Small intestine (tissue), 7 donors: ENCODE data around the gene LRP1B. TPM values are rescaled to one million over a fixed set of nuclear protein-coding genes. Genes with fewer than 3 reads are reported as not detected.

Source experiments
- DNase-seq, 2 donors: peaks; one replicate each; pipeline versions ENCODE4 v3.0.0 to v3.0.0-alpha.2; 2013
- FAIRE-seq: peaks from 2 replicates; lab custom pipeline; 2012; peaks lifted over from hg19 to GRCh38; lab: Jason Lieb, UNC
- H3K27ac ChIP-seq, 3 donors: one replicate each; pipeline ENCODE4 v1.5.1; 2013; ENCODE audit warnings: low read length in 2 of 3, mild to moderate bottlenecking in 2 of 3, control low read depth in 1 of 3, inconsistent platforms in 1 of 3, low read depth in 1 of 3, moderate library complexity in 1 of 3
- H3K27me3 ChIP-seq, 3 donors: one replicate each; pipeline ENCODE4 v1.6.1; 2013; ENCODE audit warnings: low read length in 3 of 3, inconsistent platforms in 1 of 3; ENCODE audit not compliant: control insufficient read depth in 3 of 3, insufficient read depth in 3 of 3
- H3K36me3 ChIP-seq, 3 donors: one replicate each; pipeline ENCODE4 v1.6.1; 2013; ENCODE audit warnings: low read length in 3 of 3, inconsistent platforms in 1 of 3, low read depth in 1 of 3, mild to moderate bottlenecking in 1 of 3, moderate library complexity in 1 of 3; ENCODE audit not compliant: control insufficient read depth in 3 of 3, insufficient read depth in 2 of 3
- H3K4me1 ChIP-seq, 3 donors: one replicate each; pipeline ENCODE4 v1.6.1; 2013; ENCODE audit warnings: low read length in 2 of 3, inconsistent platforms in 1 of 3, low read depth in 1 of 3, mild to moderate bottlenecking in 1 of 3, moderate library complexity in 1 of 3; ENCODE audit not compliant: control insufficient read depth in 3 of 3, insufficient read depth in 2 of 3
- H3K4me3 ChIP-seq, 3 donors: one replicate each; pipeline ENCODE4 v1.5.1; 2013; ENCODE audit warnings: low read length in 3 of 3, control low read depth in 1 of 3, inconsistent platforms in 1 of 3, low read depth in 1 of 3, mild to moderate bottlenecking in 1 of 3, moderate library complexity in 1 of 3
- H3K9me3 ChIP-seq, 2 donors: one replicate each; pipeline ENCODE4 v1.6.1; 2013; ENCODE audit warnings: low read depth in 1 of 2, low read length in 1 of 2; ENCODE audit not compliant: control insufficient read depth in 2 of 2, insufficient read depth in 1 of 2
- WGBS, 3 donors: extraction: QIAGEN DNeasy Blood & Tissue Kit; methylation state at CpG; one replicate each; pipeline ENCODE4 v1.1.7; 2013; 5-methylcytosine and 5-hydroxymethylcytosine counted together
- polyA plus RNA-seq, 4 donors: library from polyadenylated mRNA; stranded (reverse) in 3 of 4; unstranded in 1 of 4; fragments of 200-250 nt in 3 of 4; fragments of 120-200 nt in 1 of 4; gene quantifications; one replicate each; pipeline versions ENCODE4 v1.2.1 to v1.2.3, GENCODE V29; 2013
- donor health status: healthy with polysubstance abuse.
- donor health status: control.
- donor health status: control.
- donor health status: Bipolar disorder and iron deficiency.
- donor health status: healthy.

The LRP1B gene
- polyA plus RNA-seq, 4 donors: 0.07 to 0.64 TPM; not detected in 2

DNA sequence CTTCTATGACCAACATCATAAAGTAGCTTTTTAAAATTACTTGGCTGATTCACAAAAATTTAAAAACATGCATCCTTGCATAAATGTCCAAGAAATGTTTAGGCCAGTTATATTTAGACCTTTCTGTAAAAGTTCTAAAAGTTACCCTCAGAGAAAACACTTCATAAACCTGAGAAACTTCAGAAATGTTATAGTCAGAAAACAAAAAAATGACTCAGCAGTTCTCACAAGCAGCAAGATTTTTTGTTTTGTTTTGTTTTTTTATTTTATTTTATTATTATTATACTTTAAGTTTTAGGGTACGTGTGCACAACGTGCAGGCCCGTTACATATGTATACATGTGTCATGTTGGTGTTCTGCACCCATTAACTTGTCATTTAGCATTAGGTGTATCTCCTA is 648.1 kb downstream of the LRP1B start:
- no peak overlapping the region for H3K4me3 ChIP-seq
- no peaks in the 10 kb centered on the region for H3K9me3 ChIP-seq
- H3K27ac ChIP-seq: no peak overlapping the region
- DNase-seq: no peak
- H3K27me3 ChIP-seq: no peaks in the 10 kb centered on the region
- FAIRE-seq: no peak
- no peaks in the 10 kb centered on the region for H3K4me1 ChIP-seq
- WGBS, 3 donors: 88 to 99% (median 91%) methylated on average over 3 of the region's 3 CpGs
- no peaks in the 10 kb centered on the region for H3K36me3 ChIP-seq

DNA sequence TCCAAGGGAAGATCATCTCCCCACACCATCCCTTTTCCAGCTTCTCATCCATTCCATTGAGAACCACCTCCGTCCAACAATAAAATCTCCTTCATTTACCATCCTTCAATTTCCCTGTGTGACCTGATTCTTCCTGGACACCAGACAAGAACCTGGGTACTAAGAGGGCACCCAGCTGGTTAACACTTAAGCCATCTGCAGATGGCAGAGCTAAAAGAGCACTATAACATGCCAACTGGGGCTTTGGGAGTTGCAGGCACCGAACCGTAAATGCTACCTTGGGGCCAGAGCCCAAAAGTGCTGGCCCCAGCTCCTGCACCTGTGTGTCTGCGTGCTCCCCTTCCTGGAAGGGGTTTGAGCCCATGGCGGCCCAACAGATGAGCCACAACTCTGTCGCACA is 655.0 kb downstream of the LRP1B start:
- no peaks in the 10 kb centered on the region for H3K9me3 ChIP-seq
- H3K36me3 ChIP-seq: no peaks in the 10 kb centered on the region
- H3K4me1 ChIP-seq: no peaks in the 10 kb centered on the region
- WGBS, 3 donors: 76 to 83% (median 78%) methylated on average over 6 of the region's 6 CpGs
- no peak overlapping the region for H3K27ac ChIP-seq
- DNase-seq (no peak), FAIRE-seq (no peak)
- no peaks in the 10 kb centered on the region for H3K27me3 ChIP-seq
- no peak overlapping the region for H3K4me3 ChIP-seq

DNA sequence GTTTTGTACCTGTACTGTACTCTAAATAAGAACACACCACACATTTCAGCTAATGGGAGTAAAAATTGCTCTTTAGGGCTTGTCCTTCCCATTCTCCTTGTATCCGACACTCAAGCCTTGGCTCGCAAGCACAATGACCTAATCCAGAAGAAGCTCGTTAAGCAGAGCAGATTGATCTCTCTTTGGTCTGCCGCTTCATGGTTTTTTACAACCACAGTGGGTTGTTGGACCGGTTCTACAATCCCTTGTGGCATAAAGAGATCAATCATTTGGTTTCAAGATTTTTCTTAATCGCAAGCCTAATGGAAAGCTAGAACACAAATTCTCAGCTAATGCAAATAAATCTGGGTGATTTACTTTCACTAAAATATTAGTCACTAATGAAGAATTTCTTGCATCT is 662.1 kb downstream of the LRP1B start:
- H3K4me3 ChIP-seq: no peak overlapping the region
- no peak overlapping the region for H3K27ac ChIP-seq
- DNase-seq: peak in 1 of 2 donors; percentile 1
- no peaks in the 10 kb centered on the region for H3K36me3 ChIP-seq
- WGBS, 3 donors: 14 to 41% (median 35%) methylated on average over 6 of the region's 6 CpGs
- no peaks in the 10 kb centered on the region for H3K27me3 ChIP-seq
- FAIRE-seq: no peak
- H3K9me3 ChIP-seq: no peaks in the 10 kb centered on the region
- H3K4me1 ChIP-seq: no peaks in the 10 kb centered on the region

DNA sequence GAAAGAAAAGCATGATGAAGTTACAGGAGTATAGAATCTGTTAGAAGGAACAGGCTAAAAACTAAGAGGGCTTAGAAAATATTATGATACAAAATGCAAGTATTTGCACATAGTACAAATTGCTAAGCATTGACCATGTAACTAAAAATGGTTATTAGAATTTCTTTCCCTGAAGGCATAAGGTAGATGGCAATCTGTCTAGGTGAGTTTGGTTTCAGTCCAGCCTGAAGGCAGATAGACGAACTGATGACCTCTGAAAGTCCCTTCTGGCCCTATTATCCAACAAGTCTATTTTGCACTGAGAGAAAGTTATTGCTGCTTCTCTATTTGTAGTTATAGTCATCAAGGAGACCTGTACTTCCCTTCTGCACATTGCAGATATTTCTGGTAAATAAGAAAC is 663.5 kb downstream of the LRP1B start:
- no peaks in the 10 kb centered on the region for H3K27me3 ChIP-seq
- no peaks in the 10 kb centered on the region for H3K9me3 ChIP-seq
- WGBS, 3 donors: 22 to 40% (median 26%) methylated on average over 1 of the region's 1 CpG
- FAIRE-seq: no peak
- no peak for DNase-seq
- H3K4me3 ChIP-seq: no peak overlapping the region
- H3K27ac ChIP-seq: no peak overlapping the region
- no peaks in the 10 kb centered on the region for H3K4me1 ChIP-seq
- H3K36me3 ChIP-seq: no peaks in the 10 kb centered on the region

DNA sequence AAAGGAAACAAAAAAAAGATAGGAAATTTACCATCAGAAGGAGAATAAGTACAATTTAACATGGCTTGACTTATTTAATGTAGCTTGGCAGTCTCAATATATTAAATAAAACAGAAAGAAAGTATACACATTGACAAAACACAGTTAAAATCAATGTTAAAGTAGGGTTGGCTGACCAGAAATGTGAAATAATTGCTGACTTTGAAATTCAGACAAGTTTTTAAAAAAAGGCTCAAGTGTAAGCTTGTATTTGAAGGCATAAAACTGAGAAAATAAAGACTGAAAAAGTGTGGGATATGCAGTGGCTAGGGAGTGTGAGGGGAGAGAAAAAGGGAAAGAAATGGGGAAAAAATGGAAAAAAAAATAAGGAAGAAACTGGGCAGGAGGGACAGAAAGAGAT is 665.8 kb downstream of the LRP1B start:
- H3K4me1 ChIP-seq: no peaks in the 10 kb centered on the region
- no peak for FAIRE-seq
- no peak overlapping the region for H3K4me3 ChIP-seq
- no peaks in the 10 kb centered on the region for H3K9me3 ChIP-seq
- no peaks in the 10 kb centered on the region for H3K36me3 ChIP-seq
- no peak overlapping the region for H3K27ac ChIP-seq
- no peaks in the 10 kb centered on the region for H3K27me3 ChIP-seq
- DNase-seq: no peak

DNA sequence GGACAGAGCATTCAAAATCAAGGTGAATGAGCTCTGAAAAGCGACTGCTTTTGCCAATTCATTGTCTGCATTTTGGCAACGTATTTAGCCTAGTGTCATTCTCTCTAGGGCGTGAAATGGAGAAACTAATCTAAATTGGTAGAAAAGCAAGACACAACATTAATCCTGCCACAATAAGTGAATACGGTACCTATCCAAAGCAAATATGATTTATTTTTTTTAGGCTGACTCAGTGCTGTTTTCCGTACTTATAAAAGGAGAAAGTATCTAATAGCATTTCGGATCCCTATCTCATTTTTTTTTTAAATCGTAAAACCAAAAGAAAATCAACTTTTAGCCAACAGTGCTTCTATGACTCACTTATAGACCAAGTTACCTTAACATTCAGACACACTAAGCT is 672.5 kb downstream of the LRP1B start:
- H3K4me1 ChIP-seq: no peaks in the 10 kb centered on the region
- H3K36me3 ChIP-seq: no peaks in the 10 kb centered on the region
- WGBS, 3 donors: 72 to 78% (median 75%) methylated on average over 7 of the region's 7 CpGs
- H3K27me3 ChIP-seq: no peaks in the 10 kb centered on the region
- DNase-seq (no peak), FAIRE-seq (no peak)
- no peaks in the 10 kb centered on the region for H3K9me3 ChIP-seq
- H3K4me3 ChIP-seq: no peak overlapping the region
- no peak overlapping the region for H3K27ac ChIP-seq

DNA sequence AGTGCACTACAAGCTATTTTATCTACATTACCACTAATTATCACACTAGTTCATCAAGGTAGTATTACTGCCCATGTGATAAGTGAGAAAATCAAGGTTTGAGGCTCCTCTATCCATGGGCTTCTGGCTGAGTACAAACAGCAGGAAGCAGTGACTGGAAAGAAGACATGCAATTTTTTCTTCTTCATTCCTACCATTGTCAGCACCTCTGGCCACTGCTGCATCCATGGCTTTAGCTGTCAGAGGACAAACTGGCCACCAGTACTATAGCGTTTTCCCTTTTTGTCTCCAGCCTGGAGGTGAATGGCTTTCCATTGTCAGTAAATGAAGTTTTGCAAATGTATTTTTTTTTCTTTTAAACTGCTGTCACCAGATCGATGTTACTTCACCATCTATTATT is 674.9 kb downstream of the LRP1B start:
- Histone ChIP-seq H3K27me3 (no peaks in the 10 kb centered on the region), H3K36me3 (no peaks in the 10 kb centered on the region), H3K4me3 (no peak overlapping the region), H3K4me1 (no peaks in the 10 kb centered on the region), H3K9me3 (no peaks in the 10 kb centered on the region), H3K27ac (no peak overlapping the region)
- FAIRE-seq (no peak), DNase-seq (no peak)
- 40 to 68% (median 57%) methylated on average over 2 of the region's 2 CpGs for WGBS, 3 donors

DNA sequence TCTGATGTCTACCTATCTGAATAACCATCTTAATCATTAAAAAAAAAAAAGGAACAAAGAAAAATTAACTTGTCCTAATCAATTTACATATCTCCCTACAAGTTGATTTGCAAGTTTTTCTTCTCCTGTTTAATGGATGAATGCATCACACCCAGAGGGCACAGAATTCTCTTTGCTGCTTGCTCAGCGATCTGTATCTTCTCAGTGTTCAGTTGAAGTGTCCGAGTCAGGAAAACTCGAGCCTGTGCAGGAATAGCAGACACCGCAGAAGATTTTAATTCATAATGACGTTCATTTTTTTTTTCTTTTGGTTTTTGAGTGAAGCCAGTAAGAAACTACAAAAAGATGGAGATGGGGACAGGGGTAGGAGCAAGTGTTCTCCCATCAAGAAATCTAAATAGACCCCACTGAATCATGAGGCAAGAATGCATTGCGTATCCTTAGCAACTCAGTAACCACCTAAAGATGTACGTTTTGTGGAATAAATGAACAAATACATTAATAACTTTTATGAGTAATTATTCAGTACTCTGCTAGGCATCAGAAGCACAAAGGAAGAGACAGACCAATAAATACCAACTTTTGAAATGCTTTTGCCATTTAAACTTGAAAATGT is 675.5 kb downstream of the LRP1B start:
- no peaks in the 10 kb centered on the region for H3K9me3 ChIP-seq
- no peak overlapping the region for H3K27ac ChIP-seq
- 80 to 82% (median 80%) methylated on average over 7 of the region's 7 CpGs for WGBS, 3 donors
- H3K4me3 ChIP-seq: no peak overlapping the region
- H3K4me1 ChIP-seq: no peaks in the 10 kb centered on the region
- no peak for DNase-seq
- H3K36me3 ChIP-seq: no peaks in the 10 kb centered on the region
- H3K27me3 ChIP-seq: no peaks in the 10 kb centered on the region
- FAIRE-seq: no peak

DNA sequence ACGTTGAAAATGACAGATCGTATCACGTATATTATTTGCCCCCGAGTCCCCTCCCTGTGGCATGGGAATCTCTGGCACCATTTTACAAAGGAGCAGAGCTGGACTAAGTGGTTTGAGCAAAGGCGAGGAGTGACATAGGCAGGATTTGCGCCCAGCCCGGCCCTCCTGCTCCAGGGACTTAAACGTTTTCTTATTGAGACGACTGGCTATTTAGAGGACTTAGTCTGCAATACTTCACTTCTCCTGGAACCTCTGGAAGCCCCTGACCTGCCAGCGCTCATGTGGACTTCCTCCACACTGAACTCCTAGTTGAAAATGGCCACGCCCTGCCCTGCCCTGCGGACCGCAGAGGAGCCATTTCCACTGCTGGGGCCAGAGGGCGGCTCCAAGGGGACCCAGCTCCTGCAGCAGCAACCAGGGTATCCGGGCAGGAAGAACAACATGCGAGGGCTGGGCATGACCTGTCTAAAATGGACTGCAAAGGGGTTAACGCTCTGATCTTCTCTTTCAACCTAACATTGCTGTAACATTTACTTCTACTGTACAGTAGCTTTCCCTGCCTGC is 690.7 kb downstream of the LRP1B start:
- no peak overlapping the region for H3K27ac ChIP-seq
- H3K9me3 ChIP-seq: no peaks in the 10 kb centered on the region
- no peaks in the 10 kb centered on the region for H3K27me3 ChIP-seq
- H3K4me1 ChIP-seq: no peaks in the 10 kb centered on the region
- 86 to 89% (median 87%) methylated on average over 17 of the region's 17 CpGs for WGBS, 3 donors
- H3K36me3 ChIP-seq: no peaks in the 10 kb centered on the region
- no peak for FAIRE-seq
- H3K4me3 ChIP-seq: no peak overlapping the region
- no peak for DNase-seq
